GM18951 (cell line): ENCODE results near the gene SMAP2.
"Not testable (repeated sequence)": the region's sequence is repeated elsewhere in the genome, so short reads cannot be mapped to it uniquely, and the experiment has no call there.

Experiments
- POLR2A ChIP-seq: IDR thresholded peaks from 4 replicates; pipeline ENCODE4 v1.6.1; 2011; ENCODE audit warnings: mild to moderate bottlenecking; ENCODE audit not compliant: insufficient read length, insufficient read depth; ENCODE audit errors: extremely low read depth
- in situ Hi-C: fragments of 300-500 bp; cut with MboI; formaldehyde crosslinking; loops from one replicate; pipeline ENCODE4 v1.12.0; 2022; ENCODE audit warnings: low sequenced_read_pairs, mixed read lengths, inconsistent platforms; ENCODE audit not compliant: unreplicated experiment

Gene SMAP2

DNA sequence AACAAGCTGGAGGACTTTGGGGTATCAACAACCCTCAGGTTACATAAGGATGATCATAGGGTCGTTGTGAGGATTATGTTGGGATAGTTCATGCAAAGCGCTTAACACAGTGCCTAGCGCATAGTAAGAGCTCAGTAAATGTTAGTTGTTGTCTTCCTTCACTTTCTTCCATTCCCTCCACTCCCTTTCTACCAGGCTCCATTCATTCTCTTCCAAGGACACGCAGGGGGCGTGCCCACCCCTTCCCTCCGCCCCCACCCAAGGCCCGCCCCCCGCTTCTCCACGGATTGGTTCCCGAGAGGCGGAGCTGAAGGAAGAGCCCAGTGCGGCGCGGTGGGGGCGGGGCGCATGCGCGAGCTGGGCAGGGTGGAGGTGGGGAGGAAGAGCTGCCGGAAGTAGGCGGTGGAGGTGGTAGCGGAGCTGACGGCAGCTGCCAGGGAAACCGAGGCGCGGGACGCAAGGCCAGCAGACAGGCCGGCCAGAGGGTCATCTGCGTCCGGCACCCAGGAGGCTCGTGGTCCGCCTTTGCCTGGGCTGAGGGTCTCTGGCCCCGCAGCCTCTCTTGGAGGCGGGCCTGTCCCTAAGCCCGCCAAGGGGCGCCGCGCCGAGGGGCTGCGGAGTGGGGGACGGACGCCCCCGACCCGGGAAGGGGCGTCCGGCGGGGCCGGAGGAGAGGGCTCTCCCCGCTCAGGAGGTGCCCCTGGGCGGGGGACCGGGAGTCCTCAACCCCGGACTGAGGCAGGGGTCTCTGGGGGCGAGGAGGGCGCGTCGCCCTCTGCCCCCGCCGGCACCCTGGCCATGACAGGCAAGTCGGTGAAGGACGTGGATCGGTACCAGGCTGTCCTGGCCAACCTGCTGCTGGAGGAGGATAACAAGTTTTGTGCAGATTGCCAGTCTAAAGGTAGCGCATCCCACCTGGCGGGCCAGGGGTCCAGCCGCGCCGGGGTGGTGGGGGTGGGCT is at the start of gene SMAP2:
SMAP2 (plus strand) TSS at position 405 of the 961 bp plus-strand sequence; CDS start at position 799, 394 bp downstream.
- in situ Hi-C loops = no loop called here
- peak; percentile 73 for TF ChIP-seq POLR2A

DNA sequence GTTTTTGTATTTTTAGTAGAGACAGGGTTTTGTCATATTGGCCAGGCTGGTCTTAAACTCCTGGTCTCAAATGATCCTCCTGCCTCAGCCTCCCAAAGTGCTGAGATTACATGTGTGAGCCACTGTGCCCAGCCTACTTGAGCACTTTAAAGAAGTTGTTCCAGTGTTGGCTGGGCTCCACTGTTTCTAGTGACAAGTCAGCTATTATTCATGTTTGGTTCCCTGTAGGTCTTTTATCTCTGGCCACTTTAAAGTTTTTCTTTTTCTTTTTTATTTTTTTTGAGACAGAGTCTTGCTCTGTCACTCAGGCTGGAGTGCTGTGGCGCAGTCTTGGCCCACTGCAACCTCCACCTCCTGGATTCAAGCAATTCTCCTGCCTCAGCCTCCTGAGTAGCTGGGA is 42.1 kb upstream of the SMAP2 start:
- in situ Hi-C loops = loop anchor here (10.0 kb wide), 1 partner anchor 247 kb away; no protein-coding TSS in a partner anchor

DNA sequence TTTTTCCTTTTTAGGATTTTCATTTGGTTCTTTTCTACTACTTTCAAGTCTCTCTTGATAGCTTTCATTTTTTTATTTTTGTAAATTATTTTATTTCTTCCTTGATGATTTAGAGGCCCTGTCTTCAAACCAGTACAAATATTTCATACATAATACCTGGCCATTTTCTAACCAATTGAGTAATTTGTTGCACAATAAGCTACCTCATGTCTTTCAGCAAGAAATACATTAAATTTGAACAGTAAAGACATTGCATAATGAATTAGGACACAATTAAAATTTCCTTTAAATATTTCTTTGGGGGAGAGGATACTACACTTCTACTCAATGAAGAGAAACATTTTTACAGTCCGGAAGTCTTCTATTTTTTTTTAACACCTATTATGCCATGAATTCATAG is 40.8 kb upstream of the SMAP2 start:
- in situ Hi-C loops = loop anchor here (10.0 kb wide), 1 partner anchor 248 kb away; no protein-coding TSS in a partner anchor
- no peak for TF ChIP-seq POLR2A

DNA sequence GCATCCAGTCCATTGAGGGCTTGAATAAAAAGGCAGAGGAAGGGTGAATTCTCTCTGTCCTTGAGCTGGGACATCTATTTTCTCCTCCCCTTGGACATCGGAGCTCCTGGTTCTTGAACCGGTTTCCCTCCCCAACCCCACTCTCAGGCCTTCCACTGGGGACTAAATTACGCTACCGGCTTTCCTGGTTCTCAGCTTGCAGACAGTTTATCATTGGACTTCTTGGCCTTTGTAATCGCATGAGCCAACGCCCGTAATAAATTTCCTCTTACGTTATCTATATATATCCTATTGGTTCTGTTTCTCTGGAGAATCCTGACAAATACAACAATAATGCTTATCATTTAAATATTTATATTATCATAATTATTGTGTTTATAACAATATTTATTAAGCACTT is 36.1 kb upstream of the SMAP2 start:
- no peak for TF ChIP-seq POLR2A
- in situ Hi-C loops = loop anchor here (10.0 kb wide), 1 partner anchor 253 kb away; no protein-coding TSS in a partner anchor

DNA sequence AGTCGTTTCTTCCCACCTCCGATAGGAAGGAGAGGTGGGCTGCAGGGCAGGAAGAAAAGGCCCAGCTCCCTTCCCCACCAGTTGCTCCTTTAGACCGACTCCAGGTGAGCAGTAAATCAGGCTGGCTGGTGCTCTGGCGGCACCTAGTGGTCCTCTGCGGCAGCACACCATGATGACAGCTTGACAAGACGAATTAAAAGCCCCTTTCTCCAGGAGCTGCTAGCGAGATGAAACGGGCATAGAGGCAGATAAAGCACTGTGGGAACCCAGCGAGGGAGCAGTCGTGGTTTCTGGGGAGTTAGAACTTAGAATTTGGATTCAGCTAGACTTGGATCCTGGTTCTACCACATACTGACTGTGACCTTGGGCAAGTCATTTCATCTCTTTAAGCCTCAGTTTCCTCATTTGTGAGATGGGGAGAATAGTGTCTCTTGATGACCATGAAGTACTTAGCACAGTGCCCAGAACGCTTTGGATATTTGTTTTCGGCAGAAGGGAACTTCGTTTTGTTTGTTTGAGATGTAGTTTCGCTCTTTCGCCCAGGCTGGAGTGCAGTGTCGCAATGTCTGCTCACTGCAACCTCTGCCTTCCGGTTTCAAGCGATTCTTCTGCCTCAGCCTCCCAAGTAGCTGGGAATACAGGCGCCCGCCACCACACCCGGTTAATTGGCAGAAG is 34.6 kb upstream of the SMAP2 start:
- no peak for TF ChIP-seq POLR2A
- in situ Hi-C loops = loop anchor here (10.0 kb wide), 1 partner anchor 254 kb away; no protein-coding TSS in a partner anchor

DNA sequence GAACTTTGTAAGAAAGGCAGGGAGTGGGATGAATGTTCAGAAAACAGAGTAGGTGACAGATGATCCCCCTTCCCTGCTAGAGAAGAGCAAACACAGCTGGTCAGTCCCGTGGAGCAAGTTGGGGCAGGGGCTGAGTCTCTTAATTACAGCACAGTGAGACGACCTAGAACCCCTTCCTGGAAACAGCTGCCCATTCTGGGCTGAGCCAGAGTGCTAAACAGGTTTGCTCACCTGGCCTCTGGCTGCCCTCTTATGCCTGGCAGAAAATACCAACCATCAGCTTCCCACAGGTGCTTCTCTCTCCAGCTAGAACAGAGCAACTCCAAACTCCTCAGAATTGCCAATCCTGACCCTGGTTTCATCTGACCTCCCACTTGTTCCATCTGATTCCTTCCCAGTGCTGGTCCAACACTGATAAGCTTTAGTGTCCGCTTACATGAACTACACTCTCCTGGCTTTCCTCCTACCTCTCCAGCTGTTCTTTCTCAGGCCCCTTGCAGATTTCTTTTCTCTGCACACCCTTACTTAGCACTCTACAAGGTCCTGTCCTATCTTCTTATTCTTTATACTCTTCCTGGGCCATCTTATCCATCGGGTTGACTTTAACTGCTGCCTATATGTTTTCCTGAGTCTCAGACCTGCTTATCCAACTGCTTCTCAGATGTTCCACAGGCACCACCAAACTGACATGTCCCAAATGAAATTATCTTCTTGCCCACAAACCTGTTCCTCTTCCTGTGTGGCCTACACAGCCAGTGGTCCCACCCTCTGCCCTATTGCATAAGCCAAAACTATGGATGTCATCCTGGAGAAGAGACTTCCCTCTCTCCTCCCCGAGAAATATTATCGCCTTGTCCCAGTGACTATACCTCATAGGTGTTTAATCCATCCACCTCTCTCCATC is 33.9 kb upstream of the SMAP2 start:
- no peak for TF ChIP-seq POLR2A
- in situ Hi-C loops = loop anchor here (10.0 kb wide), 1 partner anchor 255 kb away; no protein-coding TSS in a partner anchor

DNA sequence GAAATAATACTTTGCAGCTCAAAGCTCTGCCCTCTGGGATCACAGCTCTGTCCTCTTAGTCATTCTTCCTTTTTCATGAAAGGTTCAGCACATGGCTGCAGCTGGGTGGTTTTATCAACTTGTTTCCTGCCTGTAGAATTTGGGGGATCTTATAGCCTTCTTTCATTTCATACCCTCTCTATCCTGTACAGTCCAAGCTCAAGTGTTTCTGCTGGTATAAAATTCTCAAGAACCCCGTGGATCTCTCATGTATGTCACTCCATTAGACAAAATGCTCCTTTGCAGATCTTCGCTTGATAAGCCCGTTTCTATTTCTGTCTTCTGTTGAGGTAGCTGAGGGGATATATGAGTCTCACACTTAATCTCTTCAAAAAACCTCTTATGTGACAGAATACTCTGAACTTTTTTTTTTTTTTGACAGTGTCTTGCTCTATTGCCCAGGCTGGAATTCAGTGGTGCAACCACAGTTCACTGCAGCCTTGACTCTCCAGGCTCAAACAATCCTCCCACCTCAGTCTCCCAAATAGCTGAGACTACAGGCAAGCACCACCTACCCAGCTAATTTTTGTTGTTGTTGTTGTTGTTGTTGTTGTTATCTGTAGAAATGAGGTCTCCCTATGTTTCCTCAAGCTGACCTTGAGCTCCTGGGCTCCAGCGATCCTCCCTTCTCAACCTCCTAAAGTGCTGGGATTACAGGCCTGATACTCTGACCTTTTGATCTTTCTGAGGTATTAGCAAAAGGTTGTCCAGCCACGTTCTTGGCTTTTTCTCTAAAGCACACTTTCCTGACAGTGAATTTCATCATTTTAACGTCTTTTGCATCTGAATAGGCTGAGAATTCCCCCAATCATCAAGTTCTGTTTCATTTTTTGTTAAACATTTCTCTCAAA is 31.8 kb upstream of the SMAP2 start:
- TF ChIP-seq POLR2A = no peak
- in situ Hi-C loops = no loop called here

DNA sequence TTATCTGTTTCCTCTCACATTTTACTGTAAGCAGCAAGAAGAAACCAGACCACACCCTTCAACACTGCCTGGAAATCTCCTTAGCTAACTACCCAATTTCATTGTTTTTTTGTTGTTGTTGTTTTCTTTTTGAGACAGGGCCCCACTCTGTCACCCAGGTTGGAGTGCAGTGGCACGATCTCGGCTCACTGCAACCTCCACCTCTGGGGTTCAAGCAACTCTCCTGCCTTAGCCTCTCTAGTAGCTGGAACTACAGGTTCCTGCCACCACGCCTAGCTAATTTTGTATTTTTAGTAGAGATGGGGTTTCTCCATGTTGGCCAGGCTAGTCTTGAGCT is 31.2 kb upstream of the SMAP2 start:
- in situ Hi-C loops = not testable (repeated sequence)

DNA sequence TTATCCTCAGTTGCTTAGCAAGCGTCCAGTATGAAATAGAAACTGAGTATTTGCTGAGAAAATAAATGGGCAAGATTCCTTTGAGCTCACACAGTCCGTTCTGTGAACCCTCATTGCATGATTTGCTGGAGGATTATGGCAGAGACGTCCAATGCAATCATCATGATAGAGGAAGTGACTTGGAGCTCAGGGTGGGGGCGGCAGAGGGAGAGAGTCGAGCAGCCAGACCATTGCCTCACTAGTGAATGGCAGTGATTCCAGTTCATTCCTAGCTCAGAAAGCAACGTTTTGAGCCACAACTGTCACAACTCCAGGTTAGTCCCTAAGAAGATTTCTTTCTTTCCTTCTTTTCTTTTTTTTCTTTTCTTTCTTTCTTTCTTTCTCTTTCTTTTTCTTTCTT is 28.9 kb upstream of the SMAP2 start:
- in situ Hi-C loops = no loop called here
- TF ChIP-seq POLR2A = no peak

DNA sequence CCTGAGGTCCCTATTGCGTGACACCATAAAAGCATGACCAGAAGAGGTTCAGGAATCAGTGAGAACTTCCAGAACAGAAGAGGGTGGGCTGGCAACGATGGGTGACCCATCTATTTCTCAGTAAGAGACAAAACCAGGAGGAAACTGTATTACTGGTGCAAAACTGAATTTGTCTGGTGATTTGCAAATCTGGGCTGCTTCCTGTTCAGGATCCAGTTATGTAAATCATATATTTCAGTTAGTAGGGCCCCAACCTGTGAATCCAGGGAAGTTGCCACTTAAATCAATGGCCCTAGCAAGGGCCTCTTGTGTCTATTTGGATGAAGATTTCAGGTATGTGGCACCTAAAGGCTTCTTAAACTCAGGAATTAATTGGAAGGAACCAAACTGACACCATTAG is 23.1 kb upstream of the SMAP2 start:
- TF ChIP-seq POLR2A = no peak
- in situ Hi-C loops = no loop called here

DNA sequence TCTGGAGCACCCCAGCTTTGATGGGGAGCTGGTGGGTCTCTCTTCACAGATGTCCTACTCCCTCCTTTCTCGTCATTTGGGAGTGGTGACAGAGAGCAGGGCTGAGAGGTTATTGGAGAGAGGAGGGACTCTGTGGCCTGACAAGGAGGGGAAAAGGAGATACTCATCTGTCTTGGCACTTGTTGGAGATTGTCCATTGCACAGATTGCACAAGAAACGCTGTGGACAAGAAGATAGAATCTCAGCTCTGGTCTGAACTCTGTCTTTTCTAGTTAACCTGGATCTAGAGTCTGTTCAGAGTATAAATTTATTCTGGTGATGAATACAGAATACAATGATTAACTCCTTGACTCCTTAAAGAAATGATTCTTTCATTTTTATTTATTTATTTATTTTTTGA is 22.4 kb upstream of the SMAP2 start:
- in situ Hi-C loops = no loop called here
- no peak for TF ChIP-seq POLR2A

DNA sequence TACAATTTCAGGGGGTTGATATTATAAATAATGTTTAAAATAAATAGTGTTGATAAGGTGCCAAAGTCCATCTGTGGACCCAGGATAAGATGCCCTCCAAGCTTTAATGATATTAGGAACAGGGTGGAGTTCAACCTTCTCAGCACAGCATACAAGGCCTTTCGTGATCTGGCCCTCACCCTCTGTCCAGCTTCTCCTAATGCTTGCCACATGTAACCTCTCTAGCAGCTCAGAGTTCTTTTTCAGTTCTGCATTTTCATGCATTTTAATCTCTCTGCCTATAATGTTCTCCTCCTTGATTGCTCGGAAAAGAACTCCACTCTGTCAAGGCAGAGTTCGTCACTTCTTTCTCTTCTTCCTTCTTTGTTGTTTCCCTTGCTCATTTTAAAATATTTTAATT is 21.4 kb upstream of the SMAP2 start:
- in situ Hi-C loops = no loop called here
- no peak for TF ChIP-seq POLR2A
